Measurements from ENCODE around the gene TMPRSS13.
A peak's percentile ranks its signal among the peaks of the same experiment; 100 is the strongest.

Gene TMPRSS13

GRCh38 chr11:117875382-117876058, 53.7 kb downstream of the TMPRSS13 start:
- Histone ChIP-seq H3K9me3 (no peaks in the 10 kb centered on the region), H3K36me3 (no peaks in the 10 kb centered on the region), H3K4me3 (no peak overlapping the region; the same call in 1 of the 2 replicates), H3K27ac (no peak overlapping the region), H4K20me1 (no peaks in the 10 kb centered on the region; the same call in 1 of the 2 replicates), H3K4me1 (peaks cover 40% of the 10 kb centered on the region), H3K4me2 (peak overlapping the region; percentile 68), H3K27me3 (peaks cover 72% of the 10 kb centered on the region), H3K9ac (no peak overlapping the region)
- TF ChIP-seq Cebpa-rat (IDR thresholded peaks at IDR 0.05): no peak

- H3K36me3 ChIP-seq: no peaks in the 10 kb centered on the region
- H3K4me1 ChIP-seq: peaks cover 40% of the 10 kb centered on the region
- no peaks in the 10 kb centered on the region for H3K9me3 ChIP-seq
- no peak for TF ChIP-seq Cebpa-rat (IDR thresholded peaks at IDR 0.05)
- no peaks in the 10 kb centered on the region; the same call in 1 of the 2 replicates for H4K20me1 ChIP-seq
- H3K27me3 ChIP-seq: peaks cover 72% of the 10 kb centered on the region
- peak overlapping the region; percentile 59 for H3K4me2 ChIP-seq
- no peak overlapping the region for H3K27ac ChIP-seq
- H3K9ac ChIP-seq: no peak overlapping the region
- no peak overlapping the region for H3K4me3 ChIP-seq
Observed at GRCh38 chr11:117874910-117875381, 54.3 kb downstream of the TMPRSS13 start.

GRCh38 chr11:117874253-117874909, 54.8 kb downstream of the TMPRSS13 start:
- no peaks in the 10 kb centered on the region; the same call in 1 of the 2 replicates for H4K20me1 ChIP-seq
- H3K4me2 ChIP-seq: peak overlapping the region; percentile 59
- H3K9ac ChIP-seq: no peak overlapping the region
- H3K27ac ChIP-seq: no peak overlapping the region
- no peak for TF ChIP-seq Cebpa-rat (IDR thresholded peaks at IDR 0.05)
- no peak overlapping the region for H3K4me3 ChIP-seq
- no peaks in the 10 kb centered on the region for H3K9me3 ChIP-seq
- H3K4me1 ChIP-seq: peaks cover 40% of the 10 kb centered on the region
- peaks cover 67% of the 10 kb centered on the region for H3K27me3 ChIP-seq
- H3K36me3 ChIP-seq: no peaks in the 10 kb centered on the region

GRCh38 chr11:117873828-117874125, 55.4 kb downstream of the TMPRSS13 start:
- Histone ChIP-seq H3K4me3 (no peak overlapping the region), H3K27ac (no peak overlapping the region), H3K27me3 (peaks cover 61% of the 10 kb centered on the region), H3K4me1 (peaks cover 40% of the 10 kb centered on the region), H3K9ac (no peak overlapping the region), H3K9me3 (no peaks in the 10 kb centered on the region), H4K20me1 (no peaks in the 10 kb centered on the region; the same call in 1 of the 2 replicates), H3K4me2 (peak overlapping the region; percentile 59), H3K36me3 (no peaks in the 10 kb centered on the region)
- TF ChIP-seq Cebpa-rat (IDR thresholded peaks at IDR 0.05): no peak

GRCh38 chr11:117872975-117873827, 56.0 kb downstream of the TMPRSS13 start:
- peaks cover 55% of the 10 kb centered on the region for H3K27me3 ChIP-seq
- no peaks in the 10 kb centered on the region for H3K36me3 ChIP-seq
- peaks cover 40% of the 10 kb centered on the region for H3K4me1 ChIP-seq
- no peak overlapping the region for H3K27ac ChIP-seq
- no peak overlapping the region for H3K9ac ChIP-seq
- peak overlapping the region; percentile 23 for H3K4me2 ChIP-seq
- no peaks in the 10 kb centered on the region for H3K9me3 ChIP-seq
- no peak overlapping the region for H3K4me3 ChIP-seq
- no peaks in the 10 kb centered on the region; the same call in 1 of the 2 replicates for H4K20me1 ChIP-seq
- no peak for TF ChIP-seq Cebpa-rat (IDR thresholded peaks at IDR 0.05)

GRCh38 chr11:117872420-117872961, 56.7 kb downstream of the TMPRSS13 start:
- no peak for TF ChIP-seq Cebpa-rat (IDR thresholded peaks at IDR 0.05)
- Histone ChIP-seq H3K27ac (no peak overlapping the region), H4K20me1 (no peaks in the 10 kb centered on the region; the same call in 1 of the 2 replicates), H3K27me3 (peaks cover 48% of the 10 kb centered on the region), H3K9ac (no peak overlapping the region), H3K4me3 (no peak overlapping the region), H3K36me3 (no peaks in the 10 kb centered on the region), H3K4me2 (peak overlapping the region; percentile 23), H3K4me1 (peaks cover 40% of the 10 kb centered on the region), H3K9me3 (no peaks in the 10 kb centered on the region)

GRCh38 chr11:117871784-117872183, 57.4 kb downstream of the TMPRSS13 start:
- Histone ChIP-seq H3K9me3 (no peaks in the 10 kb centered on the region), H3K27me3 (peaks cover 41% of the 10 kb centered on the region), H3K27ac (no peak overlapping the region), H3K4me2 (no peak overlapping the region), H3K9ac (no peak overlapping the region), H3K36me3 (no peaks in the 10 kb centered on the region), H3K4me1 (peaks cover 40% of the 10 kb centered on the region), H3K4me3 (no peak overlapping the region), H4K20me1 (no peaks in the 10 kb centered on the region; the same call in 1 of the 2 replicates)
- no peak for TF ChIP-seq Cebpa-rat (IDR thresholded peaks at IDR 0.05)

GRCh38 chr11:117871160-117871559, 58.0 kb downstream of the TMPRSS13 start:
- Histone ChIP-seq H3K9ac (no peak overlapping the region), H3K4me1 (peaks cover 37% of the 10 kb centered on the region), H3K36me3 (no peaks in the 10 kb centered on the region), H3K27ac (no peak overlapping the region), H3K4me3 (no peak overlapping the region), H3K27me3 (peaks cover 35% of the 10 kb centered on the region), H4K20me1 (no peaks in the 10 kb centered on the region; the same call in 1 of the 2 replicates), H3K9me3 (no peaks in the 10 kb centered on the region), H3K4me2 (no peak overlapping the region)
- no peak for TF ChIP-seq Cebpa-rat (IDR thresholded peaks at IDR 0.05)

- Histone ChIP-seq H4K20me1 (no peaks in the 10 kb centered on the region; the same call in 1 of the 2 replicates), H3K9me3 (no peaks in the 10 kb centered on the region), H3K27me3 (peaks cover 26% of the 10 kb centered on the region), H3K4me3 (no peak overlapping the region), H3K9ac (no peak overlapping the region; the same call in 1 of the 2 replicates), H3K4me1 (peaks cover 29% of the 10 kb centered on the region), H3K27ac (no peak overlapping the region), H3K4me2 (no peak overlapping the region), H3K36me3 (no peaks in the 10 kb centered on the region)
- no peak for TF ChIP-seq Cebpa-rat (IDR thresholded peaks at IDR 0.05)
Observed at GRCh38 chr11:117870103-117870952, 58.9 kb downstream of the TMPRSS13 start.

Data from BLaER1 (cell line).